GM12865 (cell line): ENCODE measurements around the gene SLC18A3.

Experiments
- DNase-seq: peaks from one replicate; pipeline ENCODE4 v3.0.0; 2010; ENCODE audit warnings: low read depth
- H3K4me3 ChIP-seq: 2 replicates; pipeline ENCODE4 v1.5.1; 2011; ENCODE audit warnings: mild to moderate bottlenecking, low read depth, low read length, control low read depth
- CTCF ChIP-seq: IDR thresholded peaks from 2 replicates; pipeline ENCODE4 v1.5.1; 2011; ENCODE audit warnings: low read length, control low read depth, low read depth, inconsistent platforms; ENCODE audit not compliant: insufficient read depth; ENCODE audit errors: missing control alignments

The SLC18A3 gene

GRCh38 chr10:49620841-49621378, 10.8 kb downstream of the SLC18A3 start:
- TF ChIP-seq CTCF, result no peak

GRCh38 chr10:49621561-49621960, 11.5 kb downstream of the SLC18A3 start:
- TF ChIP-seq CTCF, result no peak

More at GRCh38 chr10:49620841-49621378, 10.8 kb downstream of the SLC18A3 start:
- DNase-seq, result no peak
- H3K4me3 ChIP-seq, result no peak overlapping the region

GRCh38 chr10:49622426-49623425, 12.6 kb downstream of the SLC18A3 start:
- no peak overlapping the region for H3K4me3 ChIP-seq
- no peak for TF ChIP-seq CTCF
- no peak for DNase-seq

More at GRCh38 chr10:49621561-49621960, 11.5 kb downstream of the SLC18A3 start:
- H3K4me3 ChIP-seq, result no peak overlapping the region
- DNase-seq, result no peak

- H3K4me3 ChIP-seq, result no peak overlapping the region
- no peak for DNase-seq
- TF ChIP-seq CTCF, result no peak
These were observed 14.5 kb downstream of the SLC18A3 start for GRCh38 chr10:49624629-49625028.

- no peak for TF ChIP-seq CTCF
- H3K4me3 ChIP-seq, result no peak overlapping the region
- no peak for DNase-seq
These were observed 15.3 kb downstream of the SLC18A3 start for GRCh38 chr10:49625411-49625810.

- H3K4me3 ChIP-seq, result no peak overlapping the region
- no peak for TF ChIP-seq CTCF
- no peak for DNase-seq
These were observed 16.9 kb downstream of the SLC18A3 start for GRCh38 chr10:49627038-49627437.
